Esophagus muscularis mucosa (tissue), 4 donors: Measurements from ENCODE around the gene LAMTOR1. TPM values are rescaled to one million over a fixed set of nuclear protein-coding genes. Genes with fewer than 3 reads are reported as not detected.

Experiments
- DNase-seq: peaks from one replicate; pipeline ENCODE4 v3.0.0-alpha.2; 2017; ENCODE audit errors: extremely low spot score
- H3K27ac ChIP-seq, 4 donors: fragments of 200-600 bp; sonication (generic); replicated peaks in 1 of 4; 1 replicate in 3 of 4; 2 replicates in 1 of 4; pipeline ENCODE4 v1.5.1; 2016 to 2019; ENCODE audit warnings: mild to moderate bottlenecking in 1 of 4
- H3K27me3 ChIP-seq, 4 donors: fragments of 200-600 bp; sonication (generic); one replicate each; pipeline versions ENCODE4 v1.5.1 to v1.6.0; 2016 to 2019
- H3K36me3 ChIP-seq, 4 donors: fragments of 200-600 bp; sonication (generic); one replicate each; pipeline ENCODE4 v1.5.1; 2016 to 2019
- H3K4me1 ChIP-seq, 4 donors: fragments of 200-600 bp; sonication (generic); one replicate each; pipeline ENCODE4 v1.5.1; 2016 to 2019
- H3K4me3 ChIP-seq, 4 donors: fragments of 200-600 bp; sonication (generic); 1 replicate in 2 of 4; 2 replicates in 2 of 4; pipeline ENCODE4 v1.5.1; 2016 to 2019; ENCODE audit warnings: mild to moderate bottlenecking in 4 of 4, moderate library complexity in 1 of 4
- H3K9me3 ChIP-seq, 4 donors: fragments of 200-600 bp; sonication (generic); 1 replicate in 3 of 4; 2 replicates in 1 of 4; pipeline ENCODE4 v1.5.1; 2016 to 2019
- EP300 ChIP-seq: sonication (generic); formaldehyde crosslinking; IDR thresholded peaks from one replicate; pipeline ENCODE4 v1.6.1; 2017; ENCODE audit warnings: antibody characterized with exemption
- POLR2A ChIP-seq: fragments of 450-650 bp; IDR thresholded peaks from one replicate; pipeline ENCODE4 v1.6.1; 2017; ENCODE audit warnings: antibody characterized with exemption, moderate library complexity, mild to moderate bottlenecking, low read depth
- POLR2AphosphoS5 ChIP-seq, 2 donors: sonication (generic); formaldehyde crosslinking; IDR thresholded peaks; one replicate each; pipeline ENCODE4 v1.6.1; 2017; ENCODE audit warnings: antibody characterized with exemption in 2 of 2
- WGBS: methylation state at CpG from one replicate; pipeline ENCODE4 v1.1.5; 2018; 5-methylcytosine and 5-hydroxymethylcytosine counted together
- intact Hi-C: fragments of 100-400 bp; cut with DNase I; formaldehyde crosslinking; loops from one replicate; pipeline ENCODE4 v1.15.1; 2023
- total RNA-seq, 4 donors: library from RNA; depleted of rRNA; stranded (reverse); fragments of >200 nt; gene quantifications; one replicate each; pipeline versions ENCODE4 v1.1.0 to v1.2.1, GENCODE V29; 2016
- TF ChIP-seq, protein P1 (sequence below), 3 experiments: fragments of 200-600 bp in 2 of 3; fragments of 450-650 bp in 1 of 3; sonication (generic) in 2 of 3; IDR thresholded peaks; one replicate each; pipeline ENCODE4 v1.5.1; 2017 to 2019; ENCODE audit warnings: antibody characterized with exemption in 3 of 3, mild to moderate bottlenecking in 2 of 3, moderate library complexity in 1 of 3

Gene LAMTOR1
- total RNA-seq, 4 donors from 2014 or later = 86.8 to 103 (median 98.0) TPM

DNA sequence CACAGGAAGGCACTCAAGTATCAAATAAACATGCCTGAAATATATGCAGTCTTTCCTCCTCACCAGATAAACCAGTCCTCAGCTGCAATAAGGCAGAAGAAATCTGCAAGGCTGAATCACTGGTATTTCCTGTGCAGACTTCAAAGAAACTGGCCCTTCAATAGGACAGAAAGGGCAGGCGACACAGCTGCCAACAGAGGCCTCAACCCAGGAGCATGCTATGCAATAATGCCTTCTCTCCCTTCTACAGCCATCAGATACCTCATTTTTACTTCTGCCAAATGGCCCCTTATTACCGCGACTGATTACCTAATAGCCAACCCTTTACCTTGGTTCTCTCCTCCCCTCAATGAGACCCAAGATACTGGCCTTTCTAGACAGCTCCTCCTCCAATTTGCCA is 30.7 kb downstream of the LAMTOR1 start:
- Histone ChIP-seq H3K27ac (peak overlapping the region in 3 of 4 donors; percentile 22 to 53 (median 31)), H3K27me3 (no peaks in the 10 kb centered on the region), H3K4me3 (no peak overlapping the region), H3K9me3 (no peaks in the 10 kb centered on the region), H3K4me1 (peaks cover 35 to 65% (median 58%) of the 10 kb centered on the region in 4 donors), H3K36me3 (no peaks in the 10 kb centered on the region)
- TF ChIP-seq POLR2A = no peak
- peak in 1 of 2 donors; percentile 4 for TF ChIP-seq POLR2AphosphoS5 (IDR thresholded peaks at IDR 0.05)
- TF ChIP-seq, protein P1, sequence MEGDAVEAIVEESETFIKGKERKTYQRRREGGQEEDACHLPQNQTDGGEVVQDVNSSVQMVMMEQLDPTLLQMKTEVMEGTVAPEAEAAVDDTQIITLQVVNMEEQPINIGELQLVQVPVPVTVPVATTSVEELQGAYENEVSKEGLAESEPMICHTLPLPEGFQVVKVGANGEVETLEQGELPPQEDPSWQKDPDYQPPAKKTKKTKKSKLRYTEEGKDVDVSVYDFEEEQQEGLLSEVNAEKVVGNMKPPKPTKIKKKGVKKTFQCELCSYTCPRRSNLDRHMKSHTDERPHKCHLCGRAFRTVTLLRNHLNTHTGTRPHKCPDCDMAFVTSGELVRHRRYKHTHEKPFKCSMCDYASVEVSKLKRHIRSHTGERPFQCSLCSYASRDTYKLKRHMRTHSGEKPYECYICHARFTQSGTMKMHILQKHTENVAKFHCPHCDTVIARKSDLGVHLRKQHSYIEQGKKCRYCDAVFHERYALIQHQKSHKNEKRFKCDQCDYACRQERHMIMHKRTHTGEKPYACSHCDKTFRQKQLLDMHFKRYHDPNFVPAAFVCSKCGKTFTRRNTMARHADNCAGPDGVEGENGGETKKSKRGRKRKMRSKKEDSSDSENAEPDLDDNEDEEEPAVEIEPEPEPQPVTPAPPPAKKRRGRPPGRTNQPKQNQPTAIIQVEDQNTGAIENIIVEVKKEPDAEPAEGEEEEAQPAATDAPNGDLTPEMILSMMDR (IDR thresholded peaks at IDR 0.05) = no peak
- WGBS = 58% methylated on average over 3 of the region's 3 CpGs
- DNase-seq = no peak
- intact Hi-C loops = no loop called here

DNA sequence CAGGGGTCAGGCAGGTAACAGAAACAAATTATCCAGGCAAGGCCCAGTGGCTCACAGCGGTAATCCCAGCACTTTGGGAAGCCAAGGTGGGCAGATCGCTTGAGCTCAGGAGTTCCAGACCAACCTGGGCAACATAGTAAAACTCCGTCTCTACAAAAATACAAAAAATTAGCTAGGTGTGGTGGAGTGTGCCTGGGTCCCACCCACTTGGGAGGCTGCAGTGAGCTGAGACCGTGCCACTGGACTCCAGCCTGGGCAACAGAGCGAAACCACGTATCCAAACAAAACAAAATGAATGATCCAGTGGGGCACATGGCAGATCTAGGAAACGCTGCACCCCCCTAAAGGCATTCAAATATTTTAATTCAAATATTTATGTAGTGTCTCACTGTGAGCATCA is 32.6 kb downstream of the LAMTOR1 start:
- no peaks in the 10 kb centered on the region for H3K27me3 ChIP-seq
- H3K27ac ChIP-seq = peak overlapping the region; percentile 70 to 85 (median 81)
- no peaks in the 10 kb centered on the region for H3K36me3 ChIP-seq
- peaks cover 46 to 72% (median 70%) of the 10 kb centered on the region in 4 donors for H3K4me1 ChIP-seq
- WGBS = 92% methylated on average over 7 of the region's 7 CpGs
- no peak for TF ChIP-seq POLR2AphosphoS5 (IDR thresholded peaks at IDR 0.05)
- no peak for TF ChIP-seq EP300
- TF ChIP-seq POLR2A = no peak
- TF ChIP-seq, protein P1 (IDR thresholded peaks at IDR 0.05) = no peak
- no peak for DNase-seq
- H3K4me3 ChIP-seq = no peak overlapping the region
- intact Hi-C loops = no loop called here
- H3K9me3 ChIP-seq = no peaks in the 10 kb centered on the region

DNA sequence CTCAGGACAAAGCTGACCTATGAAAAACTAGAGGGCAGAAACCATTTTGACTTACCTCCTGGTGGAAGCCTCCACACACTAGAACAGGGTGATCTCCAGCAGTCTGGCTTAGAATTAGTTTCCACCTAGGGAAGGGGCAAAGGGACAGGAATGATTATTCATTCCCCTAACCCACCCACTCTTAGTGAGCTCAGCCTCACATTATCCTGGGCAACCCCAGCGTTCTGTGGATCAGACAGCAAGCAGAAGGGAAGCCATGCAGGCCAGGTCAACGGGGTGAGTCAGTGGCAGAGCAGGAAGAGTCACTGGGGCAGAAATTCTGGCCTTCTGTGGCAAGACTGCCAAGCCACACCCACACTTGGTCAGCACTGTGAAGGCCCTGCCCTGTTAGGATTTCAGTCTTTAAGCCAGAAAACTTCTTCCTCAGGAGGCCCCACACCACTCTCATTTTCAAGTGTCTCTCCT is 33.3 kb downstream of the LAMTOR1 start:
- WGBS = 0% methylated on average over 2 of the region's 2 CpGs
- peak overlapping the region in 2 of 4 donors; percentile 6 to 30 for H3K4me3 ChIP-seq
- H3K36me3 ChIP-seq = no peaks in the 10 kb centered on the region
- TF ChIP-seq POLR2AphosphoS5 (IDR thresholded peaks at IDR 0.05) = peak; percentile 68 to 77
- TF ChIP-seq EP300 = no peak
- intact Hi-C loops = no loop called here
- peak overlapping the region; percentile 70 to 85 (median 81) for H3K27ac ChIP-seq
- H3K27me3 ChIP-seq = no peaks in the 10 kb centered on the region
- DNase-seq = peak; percentile 94
- no peaks in the 10 kb centered on the region for H3K9me3 ChIP-seq
- H3K4me1 ChIP-seq = peaks cover 46 to 66% (median 64%) of the 10 kb centered on the region in 4 donors

DNA sequence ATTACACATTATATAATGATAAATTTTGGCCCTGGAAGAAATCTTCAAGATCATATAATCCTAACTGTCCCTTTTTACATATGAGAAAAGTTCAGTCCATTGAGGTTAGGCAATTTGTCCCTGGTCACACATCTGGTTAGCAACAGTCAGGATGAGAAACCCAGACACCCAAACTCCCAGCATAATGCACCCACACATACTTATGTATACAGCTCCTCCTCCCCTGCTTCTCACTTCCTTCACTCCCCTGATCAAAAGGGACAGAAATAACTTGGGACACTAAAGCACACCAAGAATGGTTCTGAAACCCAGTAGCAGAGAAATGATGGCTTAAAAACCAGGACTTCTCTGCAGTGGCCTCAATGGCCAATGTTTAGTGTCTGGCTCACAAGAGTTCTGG is 33.9 kb downstream of the LAMTOR1 start:
- Histone ChIP-seq H3K36me3 (no peaks in the 10 kb centered on the region), H3K27ac (peak overlapping the region; percentile 70 to 85 (median 81)), H3K4me3 (peak overlapping the region in 2 of 4 donors; percentile 6 to 30), H3K4me1 (peaks cover 46 to 66% (median 64%) of the 10 kb centered on the region in 4 donors), H3K9me3 (no peaks in the 10 kb centered on the region), H3K27me3 (no peaks in the 10 kb centered on the region)
- TF ChIP-seq, protein P1 (IDR thresholded peaks at IDR 0.05) = no peak
- TF ChIP-seq POLR2AphosphoS5 (IDR thresholded peaks at IDR 0.05) (no peak), EP300 (no peak), POLR2A (no peak)
- DNase-seq = no peak
- intact Hi-C loops = no loop called here

DNA sequence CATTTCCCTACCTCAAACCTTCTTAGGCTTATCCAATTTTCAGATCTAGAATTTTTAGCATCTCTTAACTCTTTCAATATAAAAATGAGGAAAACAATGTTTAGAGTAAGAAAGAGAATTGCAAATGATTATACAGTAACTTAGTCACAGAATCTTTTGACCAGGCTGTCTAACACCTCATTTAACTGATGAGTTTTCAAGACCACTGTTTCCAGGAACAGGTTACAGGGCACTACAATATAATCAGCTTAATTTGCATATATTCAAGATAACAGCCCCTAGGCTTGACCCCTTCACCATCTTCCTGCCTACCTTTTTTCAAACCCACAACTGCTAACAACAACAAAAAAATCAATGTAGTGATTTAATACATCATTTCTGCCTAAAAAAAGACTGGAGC is 35.4 kb downstream of the LAMTOR1 start:
- intact Hi-C loops = no loop called here
- H3K4me1 ChIP-seq = peaks cover 46 to 66% (median 64%) of the 10 kb centered on the region in 4 donors
- H3K9me3 ChIP-seq = no peaks in the 10 kb centered on the region
- TF ChIP-seq POLR2AphosphoS5 (IDR thresholded peaks at IDR 0.05) = no peak
- TF ChIP-seq POLR2A = no peak
- TF ChIP-seq, protein P1 (IDR thresholded peaks at IDR 0.05) = no peak
- no peak for TF ChIP-seq EP300
- H3K27ac ChIP-seq = peak overlapping the region; percentile 70 to 85 (median 81)
- H3K36me3 ChIP-seq = peaks cover 0 to 3% (median 0%) of the 10 kb centered on the region in 4 donors
- DNase-seq = no peak
- no peaks in the 10 kb centered on the region for H3K27me3 ChIP-seq
- H3K4me3 ChIP-seq = no peak overlapping the region
